SK-N-SH (cell line): ENCODE data around the gene TRHDE.

Experiments
- NRF1 ChIP-seq: IDR thresholded peaks from 2 replicates; pipeline ENCODE4 v1.6.1; 2012; ENCODE audit warnings: low read depth, mild to moderate bottlenecking, low read length
- RAD21 ChIP-seq: IDR thresholded peaks from 2 replicates; pipeline ENCODE4 v1.6.1; 2012; ENCODE audit warnings: mild to moderate bottlenecking, low read length
- RCOR1 ChIP-seq: fragments of 150-350 bp; IDR thresholded peaks from 2 replicates; pipeline ENCODE4 v1.6.1; 2017; ENCODE audit warnings: antibody characterized with exemption, low read length
- TAF1 ChIP-seq: IDR thresholded peaks from 2 replicates; pipeline ENCODE4 v1.6.1; 2012; ENCODE audit warnings: low read depth, mild to moderate bottlenecking, low read length, moderate library complexity, borderline replicate concordance
- TF ChIP-seq, protein P1 (sequence below): fragments of 200-600 bp; sonication (generic); IDR thresholded peaks from 2 replicates; pipeline ENCODE4 v1.6.1; 2017; ENCODE audit warnings: antibody characterized with exemption, mild to moderate bottlenecking, moderate library complexity
- TF ChIP-seq, protein P2 (sequence below): IDR thresholded peaks from 2 replicates; pipeline ENCODE4 v1.4.0; 2012; ENCODE audit warnings: low read depth

DNA sequence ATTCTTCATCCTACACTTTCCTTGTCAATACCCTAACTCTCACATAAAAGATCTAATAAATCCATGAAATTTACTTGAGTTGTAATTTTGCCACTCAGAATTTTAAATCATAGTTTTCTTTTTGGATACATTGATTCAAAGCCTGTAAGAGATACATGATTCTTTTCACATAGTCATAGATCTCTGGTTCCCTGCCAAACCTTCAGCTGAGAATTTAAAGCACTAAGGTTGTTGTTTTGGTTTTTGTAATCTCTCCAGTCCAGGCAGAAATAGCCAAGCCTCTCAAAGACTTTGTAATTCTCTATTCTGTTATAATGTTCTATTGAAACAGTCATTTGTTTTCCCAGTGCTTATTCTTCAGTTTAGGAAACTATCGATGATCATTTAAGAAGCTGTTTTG, 273.9 kb downstream of the TRHDE start:
- TF ChIP-seq, protein P1, sequence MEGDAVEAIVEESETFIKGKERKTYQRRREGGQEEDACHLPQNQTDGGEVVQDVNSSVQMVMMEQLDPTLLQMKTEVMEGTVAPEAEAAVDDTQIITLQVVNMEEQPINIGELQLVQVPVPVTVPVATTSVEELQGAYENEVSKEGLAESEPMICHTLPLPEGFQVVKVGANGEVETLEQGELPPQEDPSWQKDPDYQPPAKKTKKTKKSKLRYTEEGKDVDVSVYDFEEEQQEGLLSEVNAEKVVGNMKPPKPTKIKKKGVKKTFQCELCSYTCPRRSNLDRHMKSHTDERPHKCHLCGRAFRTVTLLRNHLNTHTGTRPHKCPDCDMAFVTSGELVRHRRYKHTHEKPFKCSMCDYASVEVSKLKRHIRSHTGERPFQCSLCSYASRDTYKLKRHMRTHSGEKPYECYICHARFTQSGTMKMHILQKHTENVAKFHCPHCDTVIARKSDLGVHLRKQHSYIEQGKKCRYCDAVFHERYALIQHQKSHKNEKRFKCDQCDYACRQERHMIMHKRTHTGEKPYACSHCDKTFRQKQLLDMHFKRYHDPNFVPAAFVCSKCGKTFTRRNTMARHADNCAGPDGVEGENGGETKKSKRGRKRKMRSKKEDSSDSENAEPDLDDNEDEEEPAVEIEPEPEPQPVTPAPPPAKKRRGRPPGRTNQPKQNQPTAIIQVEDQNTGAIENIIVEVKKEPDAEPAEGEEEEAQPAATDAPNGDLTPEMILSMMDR, result no peak
- no peak for TF ChIP-seq NRF1
- TF ChIP-seq, protein P2, sequence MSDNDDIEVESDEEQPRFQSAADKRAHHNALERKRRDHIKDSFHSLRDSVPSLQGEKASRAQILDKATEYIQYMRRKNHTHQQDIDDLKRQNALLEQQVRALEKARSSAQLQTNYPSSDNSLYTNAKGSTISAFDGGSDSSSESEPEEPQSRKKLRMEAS, result no peak
- TF ChIP-seq TAF1, result no peak
- TF ChIP-seq RCOR1, result no peak
- no peak for TF ChIP-seq RAD21
